ENCODE results near the gene ATP2B2. TPM values are rescaled to one million over a fixed set of nuclear protein-coding genes. Genes with fewer than 3 reads are reported as not detected.

ATP2B2 gene
- total and polyA plus RNA-seq, 12 donors = 0.37 to 3.0 (median 1.6) TPM

GRCh38 chr3:10366651-10367101 is 138.7 kb downstream of the ATP2B2 start:
- TF ChIP-seq POLR2A (IDR thresholded peaks at IDR 0.05) = no peak
- TF ChIP-seq CTCF (IDR thresholded peaks at IDR 0.05) = no peak
- WGBS, 4 donors = 61 to 77% (median 68%) methylated on average over 7 of the region's 7 CpGs

GRCh38 chr3:10365791-10366190 is 139.6 kb downstream of the ATP2B2 start:
- no peak for DNase-seq
- intact Hi-C loops (cut with DNase I) = no loop called here
- no peaks in the 10 kb centered on the region for H3K36me3 ChIP-seq (replicated peaks in 1 of 2)
- H3K27ac ChIP-seq = no peak overlapping the region
- TF ChIP-seq CTCF (IDR thresholded peaks at IDR 0.05) = no peak
- TF ChIP-seq POLR2A (IDR thresholded peaks at IDR 0.05) = no peak
- H3K27me3 ChIP-seq = no peaks in the 10 kb centered on the region
- H3K9me3 ChIP-seq (replicated peaks in 1 of 3) = no peaks in the 10 kb centered on the region
- WGBS, 4 donors = 79 to 88% (median 81%) methylated on average over 5 to 6 of the region's 6 CpGs
- H3K4me1 ChIP-seq (replicated peaks in 1 of 2) = no peaks in the 10 kb centered on the region
- no peak overlapping the region for H3K4me3 ChIP-seq

More at GRCh38 chr3:10366651-10367101, 138.7 kb downstream of the ATP2B2 start:
- intact Hi-C loops (cut with DNase I) = no loop called here
- H3K4me3 ChIP-seq = no peak overlapping the region
- DNase-seq = no peak
- no peaks in the 10 kb centered on the region for H3K9me3 ChIP-seq (replicated peaks in 1 of 3)
- no peak overlapping the region for H3K27ac ChIP-seq
- no peaks in the 10 kb centered on the region for H3K36me3 ChIP-seq (replicated peaks in 1 of 2)
- H3K27me3 ChIP-seq = no peaks in the 10 kb centered on the region
- no peaks in the 10 kb centered on the region for H3K4me1 ChIP-seq (replicated peaks in 1 of 2)

- H3K4me3 ChIP-seq = no peak overlapping the region
Measured at GRCh38 chr3:10365316-10365715, 140.1 kb downstream of the ATP2B2 start.

GRCh38 chr3:10364806-10365205 is 140.6 kb downstream of the ATP2B2 start:
- intact Hi-C loops (cut with DNase I) = no loop called here
- Histone ChIP-seq H3K4me1 (replicated peaks in 1 of 2) (no peaks in the 10 kb centered on the region), H3K27ac (no peak overlapping the region), H3K4me3 (no peak overlapping the region), H3K27me3 (no peaks in the 10 kb centered on the region), H3K36me3 (replicated peaks in 1 of 2) (no peaks in the 10 kb centered on the region), H3K9me3 (replicated peaks in 1 of 3) (no peaks in the 10 kb centered on the region)
- no peak for TF ChIP-seq POLR2A (IDR thresholded peaks at IDR 0.05)
- TF ChIP-seq CTCF (IDR thresholded peaks at IDR 0.05) = no peak
- no peak for DNase-seq
- WGBS, 4 donors = 89 to 95% (median 90%) methylated on average over 6 to 7 of the region's 7 CpGs

More at GRCh38 chr3:10365316-10365715, 140.1 kb downstream of the ATP2B2 start:
- Histone ChIP-seq H3K4me1 (replicated peaks in 1 of 2) (no peaks in the 10 kb centered on the region), H3K27me3 (no peaks in the 10 kb centered on the region), H3K27ac (no peak overlapping the region), H3K36me3 (replicated peaks in 1 of 2) (no peaks in the 10 kb centered on the region), H3K9me3 (replicated peaks in 1 of 3) (no peaks in the 10 kb centered on the region)
- no peak for DNase-seq
- TF ChIP-seq POLR2A (IDR thresholded peaks at IDR 0.05) = no peak
- TF ChIP-seq CTCF (IDR thresholded peaks at IDR 0.05) = no peak
- 77 to 88% (median 82%) methylated on average over 5 to 6 of the region's 6 CpGs for WGBS, 4 donors
- intact Hi-C loops (cut with DNase I) = no loop called here
